Esophagus squamous epithelium (tissue), 5 donors: ENCODE data around the gene TMEM165. TPM values are rescaled to one million over a fixed set of nuclear protein-coding genes. Genes with fewer than 3 reads are reported as not detected.

Experiments
- DNase-seq: peaks from one replicate; lab custom pipeline; 2025; lab: John Stamatoyannopoulos, UW
- H3K27ac ChIP-seq, 4 donors: fragments of 200-600 bp; sonication (generic); one replicate each; pipeline ENCODE4 v1.5.1; 2016 to 2019; ENCODE audit warnings: mild to moderate bottlenecking in 1 of 4
- H3K27me3 ChIP-seq, 4 donors: fragments of 200-600 bp; sonication (generic); 1 replicate in 3 of 4; 2 replicates in 1 of 4; pipeline versions ENCODE4 v1.5.1 to v1.6.0; 2017 to 2021; ENCODE audit warnings: antibody characterized with exemption in 1 of 4
- H3K36me3 ChIP-seq, 3 donors: fragments of 200-600 bp; sonication (generic); one replicate each; pipeline ENCODE4 v1.5.1; 2016 to 2019
- H3K4me1 ChIP-seq, 3 donors: fragments of 200-600 bp; sonication (generic); one replicate each; pipeline ENCODE4 v1.5.1; 2017 to 2019
- H3K4me3 ChIP-seq, 4 donors: fragments of 200-600 bp; sonication (generic); 1 replicate in 3 of 4; 2 replicates in 1 of 4; pipeline ENCODE4 v1.5.1; 2016 to 2019; ENCODE audit warnings: mild to moderate bottlenecking in 2 of 4, moderate library complexity in 1 of 4
- H3K9me3 ChIP-seq, 3 donors: fragments of 200-600 bp; sonication (generic); one replicate each; pipeline ENCODE4 v1.5.1; 2016 to 2019
- CTCF ChIP-seq, 6 experiments: fragments of 450-650 bp in 4 of 6; fragments of 200-600 bp in 2 of 6; sonication (generic) in 2 of 6; IDR thresholded peaks; one replicate each; pipeline ENCODE4 v1.5.1; 2016 to 2019; ENCODE audit warnings: antibody characterized with exemption in 6 of 6, mild to moderate bottlenecking in 4 of 6, moderate library complexity in 4 of 6
- POLR2A ChIP-seq, 4 donors: fragments of 450-650 bp; IDR thresholded peaks; one replicate each; pipeline ENCODE4 v1.6.1; 2017; ENCODE audit warnings: antibody characterized with exemption in 4 of 4, mild to moderate bottlenecking in 4 of 4, moderate library complexity in 3 of 4
- WGBS, 2 donors: methylation state at CpG; one replicate each; pipeline ENCODE4 v1.1.5; 2018; 5-methylcytosine and 5-hydroxymethylcytosine counted together
- intact Hi-C: fragments of 100-400 bp; cut with DNase I; formaldehyde crosslinking; loops from one replicate; pipeline ENCODE4 v1.15.0; 2022
- total RNA-seq, 4 donors: library from RNA; depleted of rRNA; stranded (reverse); fragments of >200 nt; gene quantifications; one replicate each; pipeline ENCODE4 v1.1.0, GENCODE V29; 2016
- donor health status: DM: yes; HTN: yes; CAD: no.

Gene TMEM165
- total RNA-seq, 4 donors from 2014 or later: 136 to 276 (median 179) TPM

GRCh38 chr4:55369968-55370367 lies 25.8 kb upstream of the TMEM165 start:
- TF ChIP-seq POLR2A (IDR thresholded peaks at IDR 0.05) (no peak), CTCF (IDR thresholded peaks at IDR 0.05) (no peak)
- Histone ChIP-seq H3K9me3 (no peaks in the 10 kb centered on the region), H3K27ac (no peak overlapping the region), H3K4me1 (no peaks in the 10 kb centered on the region), H3K36me3 (peaks cover 0 to 46% (median 0%) of the 10 kb centered on the region in 3 donors), H3K4me3 (no peak overlapping the region), H3K27me3 (no peaks in the 10 kb centered on the region)
- 92 to 100% methylated on average over 2 of the region's 2 CpGs for WGBS, 2 donors
- no peak for DNase-seq
- intact Hi-C loops: no loop called here

GRCh38 chr4:55372259-55372658 lies 23.5 kb upstream of the TMEM165 start:
- TF ChIP-seq CTCF (IDR thresholded peaks at IDR 0.05) (no peak), POLR2A (IDR thresholded peaks at IDR 0.05) (no peak)

GRCh38 chr4:55373461-55373860 lies 22.3 kb upstream of the TMEM165 start:
- no peaks in the 10 kb centered on the region for H3K9me3 ChIP-seq
- no peak overlapping the region for H3K27ac ChIP-seq
- intact Hi-C loops: no loop called here
- TF ChIP-seq POLR2A (IDR thresholded peaks at IDR 0.05): no peak
- no peak for TF ChIP-seq CTCF (IDR thresholded peaks at IDR 0.05)
- no peaks in the 10 kb centered on the region for H3K27me3 ChIP-seq
- no peak overlapping the region for H3K4me3 ChIP-seq
- no peak for DNase-seq
- peaks cover 0 to 30% (median 0%) of the 10 kb centered on the region in 3 donors for H3K36me3 ChIP-seq
- WGBS, 2 donors: 100% methylated on average over 1 of the region's 1 CpG; no CpG with 5 or more reads in 1 of the 2 donors
- H3K4me1 ChIP-seq: no peaks in the 10 kb centered on the region

More at GRCh38 chr4:55372259-55372658, 23.5 kb upstream of the TMEM165 start:
- Histone ChIP-seq H3K27ac (no peak overlapping the region), H3K9me3 (no peaks in the 10 kb centered on the region), H3K36me3 (peaks cover 0 to 39% (median 0%) of the 10 kb centered on the region in 3 donors), H3K27me3 (no peaks in the 10 kb centered on the region), H3K4me1 (no peaks in the 10 kb centered on the region), H3K4me3 (no peak overlapping the region)
- no peak for DNase-seq
- intact Hi-C loops: no loop called here
- WGBS, 2 donors: 93% methylated on average over 7 of the region's 7 CpGs

GRCh38 chr4:55376698-55377097 lies 19.1 kb upstream of the TMEM165 start:
- WGBS, 2 donors: 80 to 90% methylated on average over 2 of the region's 2 CpGs
- peaks cover 0 to 9% (median 0%) of the 10 kb centered on the region in 3 donors for H3K4me1 ChIP-seq
- H3K27me3 ChIP-seq: no peaks in the 10 kb centered on the region
- intact Hi-C loops: no loop called here
- TF ChIP-seq POLR2A (IDR thresholded peaks at IDR 0.05): no peak
- no peak for TF ChIP-seq CTCF (IDR thresholded peaks at IDR 0.05)
- no peaks in the 10 kb centered on the region for H3K9me3 ChIP-seq
- no peak overlapping the region for H3K4me3 ChIP-seq
- H3K36me3 ChIP-seq: peaks cover 0 to 1% (median 0%) of the 10 kb centered on the region in 3 donors
- H3K27ac ChIP-seq: no peak overlapping the region
- no peak for DNase-seq

- peaks cover 0 to 9% (median 0%) of the 10 kb centered on the region in 3 donors for H3K4me1 ChIP-seq
- H3K36me3 ChIP-seq: no peaks in the 10 kb centered on the region
- no peak for TF ChIP-seq CTCF (IDR thresholded peaks at IDR 0.05)
- TF ChIP-seq POLR2A (IDR thresholded peaks at IDR 0.05): no peak
- H3K9me3 ChIP-seq: no peaks in the 10 kb centered on the region
- no peak overlapping the region for H3K27ac ChIP-seq
- 50 to 66% methylated on average over 13 of the region's 13 CpGs for WGBS, 2 donors
- intact Hi-C loops: no loop called here
- no peak overlapping the region for H3K4me3 ChIP-seq
- no peak for DNase-seq
- no peaks in the 10 kb centered on the region for H3K27me3 ChIP-seq
Measured at GRCh38 chr4:55378617-55379467, 16.9 kb upstream of the TMEM165 start.
